Coronary artery (tissue), 2 donors: ENCODE measurements around the gene MACROD2.
"Not testable (repeated sequence)": the region's sequence is repeated elsewhere in the genome, so short reads cannot be mapped to it uniquely, and the experiment has no call there.

Source experiments
- DNase-seq: peaks from one replicate; pipeline ENCODE4 v3.0.0-alpha.2; 2017; ENCODE audit warnings: low spot score
- H3K27ac ChIP-seq, 2 donors: fragments of 200-600 bp; sonication (generic); one replicate each; pipeline ENCODE4 v1.5.1; 2016 to 2019
- H3K4me3 ChIP-seq: fragments of 200-600 bp; sonication (generic); 2 replicates; pipeline ENCODE4 v1.5.1; 2016; ENCODE audit warnings: mild to moderate bottlenecking, moderate library complexity
- CTCF ChIP-seq: fragments of 200-600 bp; sonication (generic); IDR thresholded peaks from one replicate; pipeline ENCODE4 v1.5.1; 2019; ENCODE audit warnings: antibody characterized with exemption

Gene MACROD2

GRCh38 chr20:14925300-14925699 is 930.0 kb downstream of the MACROD2 start:
- no peak for TF ChIP-seq CTCF
- no peak for DNase-seq
- Histone ChIP-seq H3K4me3 (no peak overlapping the region), H3K27ac (no peak overlapping the region)

- not testable (repeated sequence) for H3K4me3 ChIP-seq, DNase-seq, H3K27ac ChIP-seq
Measured at GRCh38 chr20:14926436-14926835, 931.1 kb downstream of the MACROD2 start.

- TF ChIP-seq CTCF: no peak
- Histone ChIP-seq H3K27ac (no peak overlapping the region), H3K4me3 (no peak overlapping the region)
- no peak for DNase-seq
Measured at GRCh38 chr20:14928083-14928482, 932.8 kb downstream of the MACROD2 start.

DNA sequence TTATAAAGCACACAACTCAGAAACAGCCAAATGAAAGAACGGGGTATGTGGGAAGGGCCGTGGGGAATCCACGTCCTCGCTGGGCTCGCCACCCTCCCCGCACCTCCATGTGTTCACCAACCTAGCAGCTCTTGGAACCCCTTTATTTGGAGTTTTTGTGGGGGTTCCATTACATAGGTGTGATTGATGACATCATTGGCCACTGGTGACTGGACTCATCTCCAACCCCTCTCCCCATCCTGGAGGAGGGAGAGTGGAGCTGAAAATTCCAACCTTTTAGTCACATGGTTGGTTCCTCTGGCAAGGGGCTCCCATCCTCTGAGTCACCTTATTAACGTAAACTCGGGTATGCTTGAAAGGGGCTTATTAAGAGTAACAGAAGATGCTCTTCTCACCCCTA is 934.1 kb downstream of the MACROD2 start:
- Histone ChIP-seq H3K27ac (no peak overlapping the region), H3K4me3 (no peak overlapping the region)
- TF ChIP-seq CTCF: no peak
- no peak for DNase-seq

- H3K4me3 ChIP-seq: no peak overlapping the region
- DNase-seq: no peak
- TF ChIP-seq CTCF: no peak
- no peak overlapping the region for H3K27ac ChIP-seq
Measured at GRCh38 chr20:14932040-14932439, 936.7 kb downstream of the MACROD2 start.

- TF ChIP-seq CTCF: no peak
- DNase-seq: no peak
- Histone ChIP-seq H3K4me3 (no peak overlapping the region), H3K27ac (no peak overlapping the region)
Measured at GRCh38 chr20:14935285-14935684, 940.0 kb downstream of the MACROD2 start.

GRCh38 chr20:14937021-14937420 is 941.7 kb downstream of the MACROD2 start:
- no peak for TF ChIP-seq CTCF
- Histone ChIP-seq H3K27ac (no peak overlapping the region), H3K4me3 (no peak overlapping the region)
- DNase-seq: no peak

DNA sequence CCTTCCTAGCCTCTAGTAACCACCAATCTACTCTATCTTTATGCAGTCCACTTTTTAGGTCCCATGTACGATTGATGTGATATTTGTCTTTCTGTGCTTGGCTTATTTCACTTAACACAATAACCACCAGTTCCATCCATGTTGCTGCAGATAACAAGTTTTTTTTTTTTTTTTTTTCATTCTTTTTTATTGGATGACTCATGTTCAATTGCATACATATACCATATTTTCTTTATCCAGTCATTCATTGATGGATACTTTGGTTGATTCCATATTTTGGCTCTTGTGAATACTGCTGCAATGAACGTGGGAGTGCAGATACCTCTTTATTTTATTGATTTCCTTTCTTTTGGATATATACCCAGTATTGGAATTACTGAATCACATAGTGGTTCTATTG is 942.5 kb downstream of the MACROD2 start:
- DNase-seq: no peak
- no peak for TF ChIP-seq CTCF
- Histone ChIP-seq H3K4me3 (no peak overlapping the region), H3K27ac (no peak overlapping the region)
